Transverse colon (tissue), 4 donors: ENCODE data around the gene TLX3. TPM values are rescaled to one million over a fixed set of nuclear protein-coding genes. Genes with fewer than 3 reads are reported as not detected.
"Not testable (repeated sequence)": the region's sequence is repeated elsewhere in the genome, so short reads cannot be mapped to it uniquely, and the experiment has no call there.

Experiments
- DNase-seq: peaks from one replicate; pipeline ENCODE4 v3.0.0-alpha.2; 2019
- H3K27ac ChIP-seq, 4 donors: fragments of 200-600 bp; sonication (generic); 2 replicates each; pipeline ENCODE4 v1.5.1; 2016 to 2018; ENCODE audit warnings: inconsistent platforms in 4 of 4
- H3K27me3 ChIP-seq: fragments of 200-600 bp; sonication (generic); 2 replicates; pipeline ENCODE4 v1.5.1; 2017; ENCODE audit warnings: inconsistent platforms
- H3K36me3 ChIP-seq, 4 donors: fragments of 200-600 bp; sonication (generic); 2 replicates each; pipeline ENCODE4 v1.5.1; 2017 to 2019; ENCODE audit warnings: inconsistent platforms in 4 of 4
- H3K4me1 ChIP-seq, 4 donors: fragments of 200-600 bp; sonication (generic); 2 replicates each; pipeline ENCODE4 v1.5.1; 2017 to 2020; ENCODE audit warnings: inconsistent platforms in 4 of 4
- H3K4me3 ChIP-seq, 4 donors: fragments of 200-600 bp; sonication (generic); 1 replicate in 1 of 4; 2 replicates in 3 of 4; pipeline versions ENCODE4 v1.5.1 to v1.6.1; 2017 to 2019; ENCODE audit warnings: inconsistent platforms in 4 of 4
- H3K9me3 ChIP-seq, 2 donors: fragments of 200-600 bp; sonication (generic); 2 replicates each; pipeline ENCODE4 v1.5.1; 2017 to 2019; ENCODE audit warnings: inconsistent platforms in 2 of 2
- CTCF ChIP-seq, 5 experiments: fragments of 200-600 bp in 3 of 5; fragments of 450-650 bp in 2 of 5; sonication (generic) in 3 of 5; IDR thresholded peaks; 1 replicate in 2 of 5; 2 replicates in 3 of 5; pipeline ENCODE4 v1.5.1; 2016 to 2017; ENCODE audit warnings: antibody characterized with exemption in 5 of 5, inconsistent platforms in 3 of 5, mild to moderate bottlenecking in 2 of 5, moderate library complexity in 1 of 5
- EP300 ChIP-seq: sonication (generic); formaldehyde crosslinking; IDR thresholded peaks from one replicate; pipeline ENCODE4 v1.6.1; 2017; ENCODE audit warnings: antibody characterized with exemption, low read depth
- POLR2A ChIP-seq: fragments of 450-650 bp; IDR thresholded peaks from one replicate; pipeline ENCODE4 v1.6.1; 2016; ENCODE audit warnings: antibody characterized with exemption, mild to moderate bottlenecking, moderate library complexity
- POLR2AphosphoS5 ChIP-seq, 3 donors: sonication (generic); formaldehyde crosslinking; IDR thresholded peaks; one replicate each; pipeline ENCODE4 v1.6.1; 2016; ENCODE audit warnings: antibody characterized with exemption in 3 of 3
- WGBS, 2 donors: methylation state at CpG; one replicate each; pipeline ENCODE4 v1.1.5; 2018; ENCODE audit warnings: low coverage in 1 of 2; 5-methylcytosine and 5-hydroxymethylcytosine counted together
- in situ Hi-C, 4 donors: fragments of 200-750 bp; cut with MboI; loops; one replicate each; pipeline versions ENCODE4 v1.15.0 to v1.15.1; 2017; ENCODE audit warnings: low sequenced_read_pairs in 3 of 4, low pct_ligation_motif_present in 1 of 4, low pct_unique_long_range_greater_than_20kb in 1 of 4
- intact Hi-C: fragments of 100-400 bp; cut with DNase I; formaldehyde crosslinking; loops from one replicate; pipeline ENCODE4 v1.15.1; 2023; ENCODE audit warnings: low total_unique reads
- small RNA-seq, 4 donors: library from RNA; depleted of rRNA; stranded (forward); fragments of <200 nt; gene quantifications; one replicate each; pipeline ENCODE3, GENCODE V24; 2016
- total RNA-seq, 4 donors: library from RNA; depleted of rRNA; stranded (reverse); fragments of >200 nt; gene quantifications; one replicate each; pipeline ENCODE4 v1.1.0, GENCODE V29; 2016

Gene TLX3
- total RNA-seq, 4 donors from 2014 or later = not detected

- 83 to 93% methylated on average over 2 to 7 of the region's 7 CpGs for WGBS, 2 donors
- no peak for TF ChIP-seq POLR2AphosphoS5 (IDR thresholded peaks at IDR 0.05)
- no peak for TF ChIP-seq EP300
- no peak for TF ChIP-seq CTCF (IDR thresholded peaks at IDR 0.05)
- no peak for TF ChIP-seq POLR2A
- H3K4me1 ChIP-seq = no peaks in the 10 kb centered on the region
- no peak overlapping the region for H3K4me3 ChIP-seq
- in situ Hi-C loops (no loop called here), intact Hi-C loops (no loop called here)
- no peak overlapping the region for H3K27ac ChIP-seq
- H3K27me3 ChIP-seq = no peaks in the 10 kb centered on the region
- H3K9me3 ChIP-seq = no peaks in the 10 kb centered on the region
- H3K36me3 ChIP-seq = no peaks in the 10 kb centered on the region
- no peak for DNase-seq
These were observed 42.6 kb downstream of the TLX3 start for GRCh38 chr5:171351536-171352073.

GRCh38 chr5:171355302-171355724, 46.3 kb downstream of the TLX3 start:
- no peaks in the 10 kb centered on the region for H3K4me1 ChIP-seq
- no peaks in the 10 kb centered on the region for H3K36me3 ChIP-seq
- WGBS, 2 donors = 73 to 84% methylated on average over 4 to 5 of the region's 5 CpGs
- no peaks in the 10 kb centered on the region for H3K9me3 ChIP-seq
- no peaks in the 10 kb centered on the region for H3K27me3 ChIP-seq
- no peak overlapping the region for H3K27ac ChIP-seq
- in situ Hi-C loops (no loop called here), intact Hi-C loops (no loop called here)
- DNase-seq = no peak
- no peak overlapping the region for H3K4me3 ChIP-seq
- TF ChIP-seq POLR2AphosphoS5 (IDR thresholded peaks at IDR 0.05) (no peak), EP300 (no peak), POLR2A (no peak), CTCF (IDR thresholded peaks at IDR 0.05) (no peak)

- no peak for DNase-seq
- 100% methylated on average over 1 to 2 of the region's 2 CpGs for WGBS, 2 donors
- TF ChIP-seq EP300 (no peak), POLR2AphosphoS5 (IDR thresholded peaks at IDR 0.05) (no peak), POLR2A (no peak), CTCF (IDR thresholded peaks at IDR 0.05) (no peak)
- Histone ChIP-seq H3K9me3 (no peaks in the 10 kb centered on the region), H3K27ac (no peak overlapping the region), H3K4me3 (no peak overlapping the region), H3K36me3 (no peaks in the 10 kb centered on the region), H3K4me1 (no peaks in the 10 kb centered on the region), H3K27me3 (no peaks in the 10 kb centered on the region)
- intact Hi-C loops = no loop called here
- in situ Hi-C loops = no loop called here
These were observed 48.8 kb downstream of the TLX3 start for GRCh38 chr5:171357843-171358242.

- 82 to 89% methylated on average over 5 to 7 of the region's 7 CpGs for WGBS, 2 donors
- H3K9me3 ChIP-seq, H3K27me3 ChIP-seq, in situ Hi-C loops, DNase-seq, H3K4me3 ChIP-seq, H3K36me3 ChIP-seq, intact Hi-C loops, H3K27ac ChIP-seq, H3K4me1 ChIP-seq: not testable (repeated sequence)
These were observed 52.1 kb downstream of the TLX3 start for GRCh38 chr5:171361151-171361550.

Small RNAs within 50 kb of the gene (small RNA-seq; reads per million reads assigned to genes)
- gene AC091980.1 = 0 reads per million in 4 donors
- 0 reads per million in 4 donors for gene RN7SL339P

Other genes starting within 250 kb of the TLX3 start
- gene NPM1, start 78.6 kb downstream of the TLX3 start, total RNA-seq = 1,000 to 10,000 TPM in 1 of 4 donors, 100 to 1,000 TPM in 3; 279 to 2,349 (median 380) TPM
- under 1 TPM in 2 of 4 donors, not detected in 2; 0.14 to 0.32 TPM for gene FGF18, start 110.4 kb downstream of the TLX3 start, total RNA-seq